ENCODE measurements around the gene IL1RAPL1. TPM values are rescaled to one million over a fixed set of nuclear protein-coding genes. Genes with fewer than 3 reads are reported as not detected.

Gene IL1RAPL1
- total RNA-seq, 2 experiments from 2014 or later: not detected

DNA sequence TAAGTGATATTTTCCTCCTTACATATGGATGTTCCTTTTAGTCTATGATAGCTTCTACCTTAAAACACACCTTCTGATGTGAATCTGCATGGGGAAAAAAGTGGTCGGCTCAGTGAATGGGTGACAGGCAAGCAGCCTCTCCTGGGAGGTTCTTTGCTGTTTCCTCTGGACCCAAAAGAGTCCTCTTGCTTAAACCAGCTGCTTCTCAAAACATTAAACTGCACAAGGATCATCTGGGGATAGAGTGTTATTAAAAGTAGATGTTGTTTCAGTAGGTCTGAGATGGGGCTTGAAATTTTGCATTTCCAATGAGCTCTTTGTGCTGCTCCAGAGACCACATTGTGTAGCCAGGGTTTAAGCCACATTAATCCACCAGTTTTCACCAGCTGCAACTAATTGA lies 452.9 kb downstream of the IL1RAPL1 start:
- no peaks in the 10 kb centered on the region for H3K36me3 Mint-ChIP-seq
- DNase-seq: no peak
- H3K9me3 Mint-ChIP-seq: no peaks in the 10 kb centered on the region
- no peak overlapping the region for H3K27ac Mint-ChIP-seq
- POLR2A ChIA-PET: no interaction called here
- no peak overlapping the region for H3K4me3 Mint-ChIP-seq
- no peaks in the 10 kb centered on the region for H3K4me1 Mint-ChIP-seq (ENCODE audit: low read depth)
- intact Hi-C loops (cut with micrococcal nuclease): no loop called here
- H3K27me3 Mint-ChIP-seq: no peaks in the 10 kb centered on the region
- CTCF ChIA-PET: no interaction called here

DNA sequence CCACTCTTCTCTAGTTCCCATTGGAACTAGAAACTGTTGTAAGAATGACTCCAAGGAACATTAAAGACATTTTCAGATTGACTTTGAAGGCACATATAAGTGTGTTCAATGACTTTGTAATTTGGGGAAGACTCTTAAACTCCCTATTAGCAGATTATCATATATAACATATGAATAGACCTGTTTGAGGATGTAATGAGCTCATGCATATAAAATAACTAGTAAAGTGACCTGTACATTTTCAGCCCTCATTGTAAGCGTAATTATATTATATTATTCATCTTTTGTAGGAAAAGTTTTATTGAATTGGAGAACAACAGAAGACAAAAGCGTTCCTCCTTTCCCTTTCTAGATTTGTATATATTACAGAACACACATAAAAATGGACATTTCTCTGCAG lies 455.1 kb downstream of the IL1RAPL1 start:
- ChIA-PET CTCF (no interaction called here), POLR2A (no interaction called here)
- Mint-ChIP-seq H3K36me3 (no peaks in the 10 kb centered on the region), H3K27me3 (no peaks in the 10 kb centered on the region), H3K4me3 (no peak overlapping the region), H3K4me1 (ENCODE audit: low read depth) (no peaks in the 10 kb centered on the region), H3K9me3 (no peaks in the 10 kb centered on the region), H3K27ac (no peak overlapping the region)
- intact Hi-C loops (cut with micrococcal nuclease): no loop called here
- DNase-seq: no peak

DNA sequence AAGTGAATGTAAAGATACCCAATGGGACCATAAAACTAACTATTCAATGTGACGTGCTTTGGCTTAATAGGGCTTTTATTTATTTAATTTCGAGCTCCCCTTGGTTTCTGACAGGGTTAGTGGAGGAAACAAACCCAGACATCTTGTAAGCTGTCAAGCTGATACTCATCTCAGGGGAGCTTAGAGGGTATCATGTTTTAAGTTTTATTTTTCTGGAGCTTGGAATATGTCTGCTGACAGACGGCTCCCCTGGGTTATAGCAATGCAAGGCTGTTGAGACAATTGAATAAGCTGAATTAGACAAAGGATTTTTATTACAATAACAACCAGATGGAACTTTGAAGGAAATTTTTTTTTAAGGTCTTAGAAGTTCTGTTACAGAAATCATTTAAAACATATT lies 456.5 kb downstream of the IL1RAPL1 start:
- no peak overlapping the region for H3K27ac Mint-ChIP-seq
- intact Hi-C loops (cut with micrococcal nuclease): no loop called here
- DNase-seq: no peak
- ChIA-PET POLR2A (no interaction called here), CTCF (no interaction called here)
- H3K4me3 Mint-ChIP-seq: no peak overlapping the region
- no peaks in the 10 kb centered on the region for H3K36me3 Mint-ChIP-seq
- no peaks in the 10 kb centered on the region for H3K27me3 Mint-ChIP-seq
- no peaks in the 10 kb centered on the region for H3K9me3 Mint-ChIP-seq
- H3K4me1 Mint-ChIP-seq (ENCODE audit: low read depth): no peaks in the 10 kb centered on the region

DNA sequence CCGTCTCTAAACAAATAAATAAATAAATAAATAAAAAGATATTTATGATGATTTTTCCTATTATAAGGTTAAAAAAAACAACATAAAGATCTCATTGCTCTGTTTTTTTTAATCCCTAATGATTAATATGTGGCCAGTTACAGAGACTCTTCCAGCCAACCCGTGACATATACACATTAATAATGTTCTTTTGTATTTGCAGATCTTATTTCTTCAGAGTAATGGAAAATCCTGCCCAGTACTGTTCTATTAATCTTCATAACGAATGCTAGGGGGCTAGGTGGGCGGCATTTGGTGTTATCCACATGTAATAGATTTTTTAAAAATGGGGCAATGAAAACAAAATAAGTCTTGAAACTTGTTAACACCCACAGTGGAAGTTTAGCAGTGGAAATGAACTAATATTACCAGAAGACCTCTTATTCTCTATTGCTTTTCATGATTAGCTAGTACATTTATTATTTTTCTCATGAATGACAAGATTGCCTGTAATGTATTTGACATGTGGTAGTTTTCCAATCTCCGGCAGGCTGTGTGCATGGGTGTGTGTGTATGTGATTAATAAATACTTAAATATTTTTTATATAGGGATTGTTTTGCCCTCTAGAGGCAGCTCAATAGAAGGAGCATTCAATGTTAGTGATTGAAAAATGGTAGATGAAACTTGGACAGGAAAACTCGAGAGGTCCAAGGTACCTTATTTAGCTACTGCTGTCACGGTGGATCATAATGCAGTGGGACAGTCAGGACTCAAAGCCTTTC lies 457.4 kb downstream of the IL1RAPL1 start:
- no peaks in the 10 kb centered on the region for H3K9me3 Mint-ChIP-seq
- no peaks in the 10 kb centered on the region for H3K4me1 Mint-ChIP-seq (ENCODE audit: low read depth)
- no peak for DNase-seq
- no peaks in the 10 kb centered on the region for H3K36me3 Mint-ChIP-seq
- H3K27ac Mint-ChIP-seq: no peak overlapping the region
- ChIA-PET CTCF (no interaction called here), POLR2A (no interaction called here)
- H3K27me3 Mint-ChIP-seq: no peaks in the 10 kb centered on the region
- no peak overlapping the region for H3K4me3 Mint-ChIP-seq
- intact Hi-C loops (cut with micrococcal nuclease): no loop called here

DNA sequence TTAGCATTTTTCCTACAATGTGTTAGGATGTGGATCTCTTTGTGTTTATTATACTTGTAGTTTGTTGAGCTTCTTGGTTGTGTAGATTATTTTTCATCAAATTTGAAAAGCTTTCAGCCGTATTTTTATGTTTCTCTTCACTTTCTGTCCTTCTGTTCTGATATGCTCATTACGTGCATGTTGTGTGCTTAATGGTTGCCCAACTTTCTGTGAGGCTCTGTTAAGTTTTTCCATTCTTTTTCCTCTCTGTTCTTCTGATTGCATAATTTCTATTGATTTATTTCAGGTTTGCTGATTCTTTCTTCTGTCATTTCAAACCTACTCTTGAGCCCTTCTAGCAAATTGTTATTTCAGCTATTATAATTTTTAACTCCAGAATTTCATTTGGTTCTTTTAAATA lies 478.2 kb downstream of the IL1RAPL1 start:
- CTCF ChIA-PET: no interaction called here
- no peak for DNase-seq
- H3K4me3 Mint-ChIP-seq: no peak overlapping the region
- no peaks in the 10 kb centered on the region for H3K4me1 Mint-ChIP-seq (ENCODE audit: low read depth)
- POLR2A ChIA-PET: no interaction called here
- H3K36me3 Mint-ChIP-seq: no peaks in the 10 kb centered on the region
- no peaks in the 10 kb centered on the region for H3K27me3 Mint-ChIP-seq
- peaks cover 4% of the 10 kb centered on the region for H3K9me3 Mint-ChIP-seq
- intact Hi-C loops (cut with micrococcal nuclease): no loop called here
- H3K27ac Mint-ChIP-seq: no peak overlapping the region

DNA sequence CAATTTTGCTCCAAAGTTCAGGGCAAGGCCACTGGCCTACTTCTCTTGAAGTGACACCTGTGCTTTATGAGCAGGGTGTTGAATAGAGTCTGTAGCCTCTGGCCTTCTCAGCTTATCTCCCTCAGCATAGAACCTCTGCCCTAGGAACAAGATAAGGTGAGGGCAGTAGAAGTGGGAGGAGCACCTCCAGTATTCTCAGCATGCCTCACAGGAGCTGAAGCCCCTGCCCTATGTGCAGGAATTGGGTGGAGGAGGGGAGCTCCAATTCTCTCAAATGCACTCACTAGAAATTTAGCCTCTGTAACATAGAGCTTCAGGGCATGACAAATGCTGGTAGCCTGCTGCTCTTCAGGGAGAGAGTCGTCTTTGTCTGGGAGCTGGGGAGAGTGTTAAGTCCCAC lies 479.3 kb downstream of the IL1RAPL1 start:
- Mint-ChIP-seq H3K4me3 (no peak overlapping the region), H3K27me3 (no peaks in the 10 kb centered on the region), H3K27ac (no peak overlapping the region), H3K36me3 (no peaks in the 10 kb centered on the region), H3K9me3 (peaks cover 4% of the 10 kb centered on the region), H3K4me1 (ENCODE audit: low read depth) (no peaks in the 10 kb centered on the region)
- intact Hi-C loops (cut with micrococcal nuclease): no loop called here
- CTCF ChIA-PET: no interaction called here
- POLR2A ChIA-PET: no interaction called here
- DNase-seq: no peak

DNA sequence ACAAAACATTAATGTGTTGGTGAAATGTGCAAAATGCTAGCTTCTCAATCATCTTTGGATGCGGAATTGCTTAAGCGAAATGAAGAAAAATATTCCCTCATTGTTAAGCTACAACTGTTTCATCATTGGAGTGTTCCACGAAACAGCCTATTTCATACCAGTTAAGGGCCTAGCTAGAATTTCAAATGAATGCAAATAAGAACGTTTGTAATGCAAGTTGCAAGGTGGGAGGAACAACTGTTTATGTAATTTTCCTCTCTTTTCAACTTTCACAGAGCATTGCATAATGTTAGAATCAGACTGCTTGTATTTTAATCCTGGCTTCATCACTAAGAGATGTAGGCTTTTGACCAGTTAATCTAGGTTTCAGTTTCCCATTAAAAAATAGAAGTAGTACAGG lies 480.1 kb downstream of the IL1RAPL1 start:
- ChIA-PET CTCF (no interaction called here), POLR2A (no interaction called here)
- no peaks in the 10 kb centered on the region for H3K27me3 Mint-ChIP-seq
- DNase-seq: no peak
- H3K27ac Mint-ChIP-seq: no peak overlapping the region
- no peaks in the 10 kb centered on the region for H3K36me3 Mint-ChIP-seq
- no peaks in the 10 kb centered on the region for H3K4me1 Mint-ChIP-seq (ENCODE audit: low read depth)
- peaks cover 4% of the 10 kb centered on the region for H3K9me3 Mint-ChIP-seq
- H3K4me3 Mint-ChIP-seq: no peak overlapping the region
- intact Hi-C loops (cut with micrococcal nuclease): no loop called here

DNA sequence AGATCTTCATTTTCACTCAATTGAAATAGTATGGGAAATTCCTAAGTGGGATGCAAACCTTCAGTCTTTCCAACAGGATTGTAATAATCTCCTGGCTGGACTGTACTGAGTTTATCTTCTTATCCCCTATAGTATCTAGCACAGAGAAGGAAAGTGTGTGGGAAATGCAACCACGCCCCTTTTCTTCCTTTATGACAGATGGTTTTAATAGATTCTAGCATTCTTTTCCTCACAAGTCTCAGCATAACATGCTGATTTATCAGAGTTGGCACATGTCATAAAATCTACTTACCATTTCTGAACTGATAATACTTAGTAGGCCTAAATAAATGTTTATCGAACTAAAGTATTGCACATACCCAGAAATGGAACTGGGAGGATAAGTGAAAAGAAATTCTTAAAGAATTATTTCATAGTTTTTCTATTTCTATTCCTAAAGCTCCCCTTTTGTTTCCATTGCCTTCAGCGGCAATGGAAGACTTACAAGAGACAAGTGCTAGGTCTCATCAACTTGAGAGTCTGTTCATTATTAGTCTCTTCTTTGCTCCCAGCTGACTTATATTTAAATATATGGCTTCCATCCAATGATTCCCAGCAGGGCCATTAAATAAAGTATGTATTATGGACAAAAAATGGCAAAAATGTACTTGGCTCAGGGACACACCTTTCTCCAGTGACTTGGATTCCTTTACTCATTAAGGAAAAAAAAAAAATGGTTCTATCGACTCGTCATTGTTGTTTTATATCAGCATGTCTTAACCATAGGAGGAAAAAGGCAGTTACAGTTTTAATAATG lies 484.5 kb downstream of the IL1RAPL1 start:
- no peak for DNase-seq
- Mint-ChIP-seq H3K9me3 (no peaks in the 10 kb centered on the region), H3K27ac (no peak overlapping the region), H3K4me1 (ENCODE audit: low read depth) (no peaks in the 10 kb centered on the region), H3K36me3 (no peaks in the 10 kb centered on the region), H3K4me3 (no peak overlapping the region), H3K27me3 (no peaks in the 10 kb centered on the region)
- ChIA-PET CTCF (no interaction called here), POLR2A (no interaction called here)
- intact Hi-C loops (cut with micrococcal nuclease): no loop called here

DNA sequence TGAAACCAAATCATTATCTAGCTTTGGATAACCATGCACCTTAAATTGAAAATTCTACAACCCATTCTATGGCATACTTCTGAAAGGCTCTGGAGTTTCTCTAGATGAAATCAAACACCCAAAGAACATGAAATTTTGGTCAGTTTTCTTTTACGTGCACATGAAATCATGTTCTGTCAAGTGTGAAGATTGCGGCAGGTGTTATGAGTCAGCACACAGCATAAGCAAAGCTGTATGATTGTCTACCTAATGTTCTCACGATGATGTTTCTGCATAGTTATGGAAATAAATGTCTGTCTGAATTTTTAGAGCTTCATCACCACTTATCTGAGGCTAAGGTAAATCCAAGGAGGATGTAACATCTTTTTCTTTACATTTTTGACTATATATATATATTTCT lies 495.3 kb downstream of the IL1RAPL1 start:
- POLR2A ChIA-PET: no interaction called here
- no peaks in the 10 kb centered on the region for H3K4me1 Mint-ChIP-seq (ENCODE audit: low read depth)
- no peaks in the 10 kb centered on the region for H3K27me3 Mint-ChIP-seq
- H3K36me3 Mint-ChIP-seq: no peaks in the 10 kb centered on the region
- CTCF ChIA-PET: no interaction called here
- no peak overlapping the region for H3K4me3 Mint-ChIP-seq
- peaks cover 5% of the 10 kb centered on the region for H3K9me3 Mint-ChIP-seq
- intact Hi-C loops (cut with micrococcal nuclease): no loop called here
- no peak for DNase-seq
- H3K27ac Mint-ChIP-seq: no peak overlapping the region

DNA sequence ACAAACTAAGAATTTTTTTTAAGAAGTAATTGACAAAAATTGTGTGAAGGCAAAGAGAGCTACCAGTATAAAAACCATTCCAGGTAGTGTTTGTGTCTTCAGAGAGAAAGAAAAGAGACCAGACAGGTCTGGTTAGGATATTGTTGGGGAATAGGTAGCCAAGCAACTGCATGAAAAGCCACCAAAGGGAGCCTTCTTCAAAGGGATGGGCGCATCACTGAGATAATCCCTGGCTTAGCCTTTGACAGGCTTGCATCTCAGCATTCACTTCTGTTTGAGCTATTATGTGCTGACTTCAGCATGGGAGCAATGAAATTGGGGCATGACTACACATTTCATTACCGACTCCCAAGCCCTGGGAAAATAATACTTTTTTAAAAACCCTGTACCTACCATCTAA lies 496.6 kb downstream of the IL1RAPL1 start:
- Mint-ChIP-seq H3K4me3 (no peak overlapping the region), H3K4me1 (ENCODE audit: low read depth) (no peaks in the 10 kb centered on the region), H3K9me3 (peaks cover 3% of the 10 kb centered on the region), H3K27me3 (no peaks in the 10 kb centered on the region), H3K36me3 (no peaks in the 10 kb centered on the region), H3K27ac (no peak overlapping the region)
- ChIA-PET CTCF (no interaction called here), POLR2A (no interaction called here)
- intact Hi-C loops (cut with micrococcal nuclease): no loop called here
- no peak for DNase-seq

DNA sequence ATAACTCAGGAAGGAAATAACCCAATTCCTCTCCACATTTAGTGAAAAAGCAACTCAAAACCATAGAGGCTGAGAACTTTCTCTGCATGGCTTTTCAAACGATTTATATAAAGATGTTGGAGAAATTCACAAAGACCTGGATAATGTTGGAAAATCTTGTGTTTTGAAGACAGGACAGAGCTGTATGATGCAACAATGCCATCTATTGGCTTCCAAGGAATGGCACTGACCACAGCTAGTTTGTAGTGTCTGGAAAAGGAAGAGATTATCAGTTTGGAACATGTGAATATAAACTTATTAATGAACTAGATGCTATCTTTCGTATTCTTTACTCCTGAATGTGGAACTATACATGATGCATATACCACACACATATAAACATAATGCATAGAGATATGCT lies 503.6 kb downstream of the IL1RAPL1 start:
- Mint-ChIP-seq H3K4me1 (ENCODE audit: low read depth) (no peaks in the 10 kb centered on the region), H3K36me3 (no peaks in the 10 kb centered on the region), H3K27me3 (no peaks in the 10 kb centered on the region), H3K4me3 (no peak overlapping the region), H3K27ac (no peak overlapping the region), H3K9me3 (no peaks in the 10 kb centered on the region)
- DNase-seq: no peak
- CTCF ChIA-PET: no interaction called here
- intact Hi-C loops (cut with micrococcal nuclease): no loop called here
- POLR2A ChIA-PET: no interaction called here

DNA sequence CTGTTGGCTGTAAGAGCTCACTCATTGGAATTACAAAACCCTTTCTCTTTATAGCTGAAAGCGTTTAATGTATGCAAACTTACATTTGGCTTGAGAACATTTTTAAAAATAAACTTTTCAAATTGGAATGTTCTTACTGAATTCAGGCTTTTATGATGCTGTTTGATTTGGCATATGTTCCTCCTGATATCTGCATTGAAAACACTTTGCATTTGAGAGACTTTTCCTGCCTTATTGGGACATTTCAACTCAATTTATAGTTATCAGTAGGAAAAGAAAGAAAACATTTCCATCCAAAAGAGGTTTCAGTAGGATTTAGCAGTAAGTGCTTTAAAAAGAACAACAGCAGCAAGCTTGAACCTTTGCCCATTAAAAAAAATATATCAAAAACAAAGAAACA lies 520.0 kb downstream of the IL1RAPL1 start:
- CTCF ChIA-PET: no interaction called here
- Mint-ChIP-seq H3K4me1 (ENCODE audit: low read depth) (no peaks in the 10 kb centered on the region), H3K4me3 (no peak overlapping the region), H3K9me3 (peaks cover 18% of the 10 kb centered on the region), H3K36me3 (no peaks in the 10 kb centered on the region), H3K27me3 (no peaks in the 10 kb centered on the region), H3K27ac (no peak overlapping the region)
- intact Hi-C loops (cut with micrococcal nuclease): no loop called here
- POLR2A ChIA-PET: no interaction called here
- DNase-seq: no peak

DNA sequence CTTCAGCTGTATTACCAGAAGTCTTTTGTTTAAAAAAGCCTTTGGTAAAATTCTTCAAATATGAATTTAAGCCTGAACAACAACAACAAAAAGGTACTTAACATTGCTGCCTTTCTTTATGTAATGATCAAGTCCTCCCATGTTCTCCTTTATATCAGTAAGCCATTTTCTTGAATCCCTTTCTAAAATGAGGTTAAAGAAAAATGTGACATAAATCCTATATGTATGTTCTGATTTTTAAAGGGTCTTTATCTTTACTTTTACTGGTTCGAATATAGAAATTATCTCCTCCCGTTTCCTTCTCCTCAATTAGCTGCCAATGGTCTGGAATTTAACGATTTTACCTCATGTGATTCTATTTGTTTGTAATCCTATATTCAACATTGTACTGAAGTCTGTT lies 522.8 kb downstream of the IL1RAPL1 start:
- no peak for DNase-seq
- no peak overlapping the region for H3K27ac Mint-ChIP-seq
- ChIA-PET POLR2A (no interaction called here), CTCF (no interaction called here)
- intact Hi-C loops (cut with micrococcal nuclease): no loop called here
- H3K27me3 Mint-ChIP-seq: no peaks in the 10 kb centered on the region
- H3K9me3 Mint-ChIP-seq: peaks cover 9% of the 10 kb centered on the region
- no peaks in the 10 kb centered on the region for H3K36me3 Mint-ChIP-seq
- H3K4me1 Mint-ChIP-seq (ENCODE audit: low read depth): no peaks in the 10 kb centered on the region
- no peak overlapping the region for H3K4me3 Mint-ChIP-seq

Measured in activated CD4-positive, alpha-beta memory T cell treated with anti-CD3 and anti-CD28 coated beads for 36 hours (primary cell).